Loucy (cell line): ENCODE measurements around the gene ZBTB2.

Experiments
- H2AFZ ChIP-seq: fragments of 200-600 bp; sonication (generic); 2 replicates; pipeline ENCODE4 v1.6.0; 2016; ENCODE audit warnings: antibody characterized with exemption, mild to moderate bottlenecking, low read length, moderate library complexity
- H3F3A ChIP-seq: fragments of 200-600 bp; 2 replicates; pipeline ENCODE4 v1.6.0; 2016; ENCODE audit warnings: antibody characterized with exemption, low read depth, mild to moderate bottlenecking
- H3K27me3 ChIP-seq: fragments of 200-600 bp; sonication (generic); 2 replicates; pipeline ENCODE4 v1.6.1; 2014; ENCODE audit warnings: low read length, mild to moderate bottlenecking; ENCODE audit not compliant: insufficient read depth, poor library complexity, severe bottlenecking
- H3K36me3 ChIP-seq: fragments of 200-600 bp; sonication (generic); 2 replicates; pipeline ENCODE4 v1.6.1; 2016; ENCODE audit warnings: low read length; ENCODE audit not compliant: insufficient read depth
- H3K4me1 ChIP-seq: fragments of 200-600 bp; sonication (generic); 2 replicates; pipeline ENCODE4 v1.5.1; 2014; ENCODE audit warnings: low read length, mild to moderate bottlenecking; ENCODE audit not compliant: insufficient read depth, poor library complexity, severe bottlenecking
- H3K4me2 ChIP-seq: fragments of 200-600 bp; sonication (generic); 2 replicates; pipeline ENCODE4 v1.6.0; 2014; ENCODE audit warnings: antibody characterized with exemption, low read length, low read depth, mild to moderate bottlenecking; ENCODE audit not compliant: poor library complexity, severe bottlenecking
- H3K4me3 ChIP-seq: fragments of 200-600 bp; sonication (generic); 2 replicates; pipeline ENCODE4 v1.5.1; 2014; ENCODE audit warnings: low read length, mild to moderate bottlenecking, mixed read lengths; ENCODE audit not compliant: poor library complexity, severe bottlenecking
- H3K79me2 ChIP-seq: fragments of 200-600 bp; sonication (generic); 2 replicates; pipeline ENCODE4 v1.6.1; 2014; ENCODE audit warnings: low read length; ENCODE audit not compliant: insufficient read depth
- H3K9ac ChIP-seq: fragments of 200-600 bp; sonication (generic); 2 replicates; pipeline ENCODE4 v1.6.0; 2014; ENCODE audit warnings: mild to moderate bottlenecking, low read depth, low read length, moderate library complexity; ENCODE audit not compliant: poor library complexity, severe bottlenecking
- H3K9me2 ChIP-seq: fragments of 200-600 bp; sonication (generic); replicated peaks from 2 replicates; pipeline ENCODE4 v1.6.1; 2016; ENCODE audit warnings: low read depth, low read length, mixed read lengths
- H3K9me3 ChIP-seq: fragments of 200-600 bp; sonication (generic); 2 replicates; pipeline ENCODE4 v1.6.1; 2014; ENCODE audit warnings: mild to moderate bottlenecking, antibody characterized with exemption, low read length, low read depth; ENCODE audit not compliant: insufficient read depth
- H4K20me1 ChIP-seq: fragments of 200-600 bp; sonication (generic); 2 replicates; pipeline ENCODE4 v1.6.0; 2014; ENCODE audit warnings: antibody characterized with exemption, low read length, mild to moderate bottlenecking; ENCODE audit not compliant: insufficient read depth, poor library complexity, severe bottlenecking
- CTCF ChIP-seq: fragments of 200-600 bp; sonication (generic); conservative IDR thresholded peaks from 2 replicates; pipeline ENCODE4 v1.5.1; 2014; ENCODE audit warnings: mild to moderate bottlenecking, antibody characterized with exemption, low read length
- EZH2phosphoT487 ChIP-seq: fragments of 200-600 bp; IDR thresholded peaks from 2 replicates; pipeline ENCODE4 v1.6.1; 2018; ENCODE audit warnings: antibody characterized with exemption, mild to moderate bottlenecking, moderate library complexity, borderline replicate concordance

Gene ZBTB2

GRCh38 chr6:151393410-151393809 lies 2.1 kb upstream of the ZBTB2 start:
- H3K36me3 ChIP-seq = no peaks in the 10 kb centered on the region
- H3K4me3 ChIP-seq = peak overlapping the region; percentile 89
- H4K20me1 ChIP-seq = peaks cover 71% of the 10 kb centered on the region
- no peaks in the 10 kb centered on the region for H3K9me2 ChIP-seq
- H3K4me2 ChIP-seq = peak overlapping the region; percentile 84
- H3K27me3 ChIP-seq = peaks cover 4% of the 10 kb centered on the region
- TF ChIP-seq EZH2phosphoT487 = no peak
- no peak for TF ChIP-seq CTCF
- no peaks in the 10 kb centered on the region for H3K9me3 ChIP-seq
- H3F3A ChIP-seq = peaks cover 10% of the 10 kb centered on the region
- no peak overlapping the region for H2AFZ ChIP-seq
- H3K79me2 ChIP-seq = peaks cover 78% of the 10 kb centered on the region
- peak overlapping the region; percentile 89 for H3K9ac ChIP-seq
- peaks cover 50% of the 10 kb centered on the region for H3K4me1 ChIP-seq

GRCh38 chr6:151392427-151392826 lies 1.1 kb upstream of the ZBTB2 start:
- H3K27me3 ChIP-seq = peaks cover 4% of the 10 kb centered on the region
- H2AFZ ChIP-seq = no peak overlapping the region
- peak overlapping the region; percentile 84 for H3K4me2 ChIP-seq
- H4K20me1 ChIP-seq = peaks cover 62% of the 10 kb centered on the region
- H3K79me2 ChIP-seq = peaks cover 78% of the 10 kb centered on the region
- H3K9me2 ChIP-seq = no peaks in the 10 kb centered on the region
- peak overlapping the region; percentile 89 for H3K9ac ChIP-seq
- H3K9me3 ChIP-seq = no peaks in the 10 kb centered on the region
- H3K4me1 ChIP-seq = peaks cover 53% of the 10 kb centered on the region
- H3K4me3 ChIP-seq = peak overlapping the region; percentile 89
- TF ChIP-seq CTCF (no peak), EZH2phosphoT487 (no peak)
- no peaks in the 10 kb centered on the region for H3K36me3 ChIP-seq
- H3F3A ChIP-seq = peaks cover 10% of the 10 kb centered on the region

- TF ChIP-seq EZH2phosphoT487 = no peak
- TF ChIP-seq CTCF = no peak
- Histone ChIP-seq H3F3A (peaks cover 10% of the 10 kb centered on the region), H3K36me3 (no peaks in the 10 kb centered on the region), H3K79me2 (peaks cover 78% of the 10 kb centered on the region), H3K4me2 (peak overlapping the region; percentile 53), H3K9me2 (no peaks in the 10 kb centered on the region), H3K4me3 (peak overlapping the region; percentile 89), H2AFZ (peak overlapping the region; percentile 48; the same call in 1 of the 2 replicates), H3K9ac (peak overlapping the region; percentile 89), H3K27me3 (peaks cover 4% of the 10 kb centered on the region), H4K20me1 (peaks cover 47% of the 10 kb centered on the region), H3K9me3 (no peaks in the 10 kb centered on the region), H3K4me1 (peaks cover 44% of the 10 kb centered on the region)
These were observed 398 bp downstream of the ZBTB2 start for GRCh38 chr6:151390851-151391470.
